Measurements from ENCODE around the gene DENND11. TPM values are rescaled to one million over a fixed set of nuclear protein-coding genes. Genes with fewer than 3 reads are reported as not detected.
"Not testable (repeated sequence)": the region's sequence is repeated elsewhere in the genome, so short reads cannot be mapped to it uniquely, and the experiment has no call there.

DENND11 gene
- total RNA-seq, 2 experiments from 2014 or later: 17.0 to 27.3 TPM

- not testable (repeated sequence) for ATAC-seq; H3K9me3 Mint-ChIP-seq (ENCODE audit: low read depth)
- CTCF ChIA-PET: interaction anchor here (1.2 kb wide), 1 partner anchor 49 kb away, joined by 4 read pairs; the partner anchor contains the start of gene SSBP1
Observed at GRCh38 chr7:141689072-141689825, 12.7 kb downstream of the DENND11 start.

GRCh38 chr7:141688043-141688442 is 13.9 kb downstream of the DENND11 start:
- DNase-seq: no peak
- Mint-ChIP-seq H3K36me3 (peaks cover 25% of the 10 kb centered on the region), H3K27me3 (no peaks in the 10 kb centered on the region), H3K27ac (no peak overlapping the region), H3K4me3 (no peak overlapping the region), H3K4me1 (peaks cover 21% of the 10 kb centered on the region), H3K9me3 (ENCODE audit: low read depth) (no peaks in the 10 kb centered on the region)
- no peak for ATAC-seq
- CTCF ChIA-PET: interaction anchor here (0.7 kb wide), 2 partner anchors 435 to 639 kb away, joined by 3 to 4 read pairs; no protein-coding TSS in a partner anchor

More at GRCh38 chr7:141689072-141689825, 12.7 kb downstream of the DENND11 start:
- H3K4me3 Mint-ChIP-seq, H3K27me3 Mint-ChIP-seq, H3K27ac Mint-ChIP-seq, DNase-seq: not testable (repeated sequence)
- Mint-ChIP-seq H3K36me3 (peaks cover 22% of the 10 kb centered on the region), H3K4me1 (peaks cover 21% of the 10 kb centered on the region)

DNA sequence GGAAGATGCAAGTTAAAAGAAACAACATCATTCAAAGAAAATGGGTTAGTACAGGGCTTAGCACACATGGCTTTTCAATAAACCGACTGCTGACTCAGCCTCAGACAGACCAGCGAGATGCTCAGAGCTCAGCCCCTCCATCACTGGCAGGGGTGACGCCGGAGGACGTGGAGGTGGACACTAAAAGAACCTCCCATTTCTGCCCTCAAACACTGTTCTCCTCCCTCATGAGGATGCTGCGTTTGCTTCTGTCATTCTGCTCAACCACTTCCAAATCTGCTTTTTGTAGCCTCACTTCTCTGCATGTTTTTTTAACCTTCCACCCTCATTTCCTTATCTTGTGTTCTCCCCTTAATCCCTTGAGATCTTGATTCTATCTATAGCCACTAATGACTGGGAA is 15.3 kb downstream of the DENND11 start:
- H3K4me3 Mint-ChIP-seq: no peak overlapping the region
- H3K9me3 Mint-ChIP-seq (ENCODE audit: low read depth): no peaks in the 10 kb centered on the region
- no peak for DNase-seq
- no peak overlapping the region for H3K27ac Mint-ChIP-seq
- H3K27me3 Mint-ChIP-seq: no peaks in the 10 kb centered on the region
- peaks cover 21% of the 10 kb centered on the region for H3K4me1 Mint-ChIP-seq
- ATAC-seq: no peak
- CTCF ChIA-PET: interaction anchor here (2.2 kb wide), 1 partner anchor 52 kb away, joined by 4 read pairs; the partner anchor contains the start of gene SSBP1
- H3K36me3 Mint-ChIP-seq: peaks cover 33% of the 10 kb centered on the region

DNA sequence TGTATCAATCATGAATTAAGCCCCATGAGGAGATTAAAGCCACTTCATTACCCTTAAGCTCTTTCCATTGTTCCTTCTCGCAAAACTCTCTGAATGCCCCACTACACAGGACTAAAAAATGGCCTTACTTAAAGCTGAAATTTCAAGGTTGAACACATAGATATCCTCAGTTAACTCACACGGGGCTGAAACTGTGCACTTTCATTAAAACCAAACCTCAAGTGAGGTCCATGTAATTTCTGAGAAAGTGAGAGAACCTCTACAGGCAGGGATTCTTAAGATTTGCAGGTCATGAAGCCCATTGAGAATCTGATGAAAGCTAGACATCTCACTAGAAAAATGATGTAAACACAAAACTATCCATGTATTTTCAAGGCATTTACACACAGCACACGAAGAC is 15.9 kb downstream of the DENND11 start:
- CTCF ChIA-PET: interaction anchor here (2.2 kb wide), 1 partner anchor 52 kb away, joined by 4 read pairs; the partner anchor contains the start of gene SSBP1
- Mint-ChIP-seq H3K27me3 (no peaks in the 10 kb centered on the region), H3K4me3 (no peak overlapping the region), H3K36me3 (peaks cover 39% of the 10 kb centered on the region), H3K4me1 (peaks cover 21% of the 10 kb centered on the region), H3K9me3 (ENCODE audit: low read depth) (no peaks in the 10 kb centered on the region), H3K27ac (peak overlapping the region; percentile 58)
- ATAC-seq: no peak
- DNase-seq: no peak

- Mint-ChIP-seq H3K9me3 (ENCODE audit: low read depth) (no peaks in the 10 kb centered on the region), H3K27me3 (no peaks in the 10 kb centered on the region), H3K4me1 (peaks cover 25% of the 10 kb centered on the region), H3K27ac (no peak overlapping the region), H3K4me3 (no peak overlapping the region), H3K36me3 (peaks cover 44% of the 10 kb centered on the region)
- CTCF ChIA-PET: interaction anchor here (2.2 kb wide), 1 partner anchor 53 kb away, joined by 4 read pairs; the partner anchor contains the start of gene SSBP1
- no peak for ATAC-seq
- DNase-seq: no peak
Observed at GRCh38 chr7:141685285-141686023, 16.5 kb downstream of the DENND11 start.

- peak; percentile 90 for ATAC-seq
- Mint-ChIP-seq H3K9me3 (ENCODE audit: low read depth) (no peaks in the 10 kb centered on the region), H3K4me1 (peaks cover 47% of the 10 kb centered on the region), H3K27ac (peak overlapping the region; percentile 47), H3K27me3 (no peaks in the 10 kb centered on the region), H3K36me3 (peaks cover 35% of the 10 kb centered on the region), H3K4me3 (peak overlapping the region; percentile 4)
- CTCF ChIA-PET: interaction anchor here (0.8 to 2.1 kb wide), 5 partner anchors 19 to 339 kb away, joined by 3 to 10 read pairs (median 4); partner anchors contain the start of genes DENND11 and SSBP1
- no peak for DNase-seq
Observed at GRCh38 chr7:141679014-141679413, 23.0 kb downstream of the DENND11 start.

DNA sequence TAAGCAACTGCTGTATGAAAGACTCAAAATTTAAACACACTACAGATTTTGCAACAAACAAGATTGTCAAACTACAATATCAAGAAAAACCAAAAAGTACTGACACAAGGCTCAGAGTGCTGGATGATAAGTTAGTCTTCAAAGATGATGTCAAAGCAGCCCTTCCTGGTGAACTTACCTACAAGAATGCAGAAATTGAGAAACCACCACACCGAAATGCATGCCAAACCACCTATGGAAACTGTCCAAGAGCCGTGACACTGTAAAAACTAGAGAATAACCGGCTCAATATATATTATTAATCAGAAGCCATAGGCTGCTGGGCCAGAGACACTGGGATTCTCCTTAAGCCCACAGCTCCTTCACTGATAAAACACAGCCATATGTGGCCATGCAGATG is 25.3 kb downstream of the DENND11 start:
- H3K4me1 Mint-ChIP-seq: peaks cover 47% of the 10 kb centered on the region
- H3K27ac Mint-ChIP-seq: peak overlapping the region; percentile 65
- CTCF ChIA-PET: interaction anchor here (1.0 to 1.5 kb wide), 2 partner anchors 22 to 61 kb away, joined by 4 to 5 read pairs; no protein-coding TSS in a partner anchor
- DNase-seq (no peak), ATAC-seq (no peak)
- no peak overlapping the region for H3K4me3 Mint-ChIP-seq
- peaks cover 6% of the 10 kb centered on the region for H3K9me3 Mint-ChIP-seq (ENCODE audit: low read depth)
- no peaks in the 10 kb centered on the region for H3K27me3 Mint-ChIP-seq
- peaks cover 39% of the 10 kb centered on the region for H3K36me3 Mint-ChIP-seq

DNA sequence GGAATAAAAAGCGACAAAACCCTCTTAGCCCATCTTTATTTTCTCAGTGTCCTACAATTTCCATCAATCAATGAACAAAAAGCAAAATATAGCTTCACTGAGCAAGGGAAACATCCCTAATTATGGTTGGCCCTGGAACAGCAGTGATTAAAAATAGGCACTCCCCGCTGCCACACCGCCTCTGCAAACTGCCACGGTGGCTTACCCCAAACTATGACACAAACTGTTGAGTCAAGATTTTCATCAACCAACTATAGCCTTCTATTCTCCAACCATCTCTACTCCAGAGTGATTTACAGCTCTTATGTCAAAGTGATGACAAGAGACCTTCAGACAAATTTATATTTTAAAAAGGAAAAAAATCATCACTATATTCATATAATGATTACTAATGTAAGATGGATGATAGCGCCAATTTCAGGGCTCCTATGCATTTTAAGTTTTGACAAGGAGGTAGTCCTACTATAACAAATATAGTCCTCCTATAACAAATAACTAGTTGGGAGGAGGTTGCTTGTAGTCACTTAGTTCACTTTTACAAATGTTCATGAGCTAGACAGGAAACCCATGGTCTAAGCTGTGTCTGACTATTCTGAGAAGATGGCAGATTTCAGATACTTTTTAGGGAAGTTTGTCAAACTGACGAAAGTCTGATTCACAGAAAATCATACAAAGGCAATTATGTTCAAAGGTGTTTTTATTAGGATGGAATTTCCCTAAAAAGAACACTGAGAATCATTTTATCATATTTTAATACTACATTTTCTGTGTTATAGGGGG is 26.3 kb downstream of the DENND11 start:
- ATAC-seq: peak; percentile 37
- DNase-seq: no peak
- Mint-ChIP-seq H3K4me3 (no peak overlapping the region), H3K4me1 (peaks cover 46% of the 10 kb centered on the region), H3K27ac (peak overlapping the region; percentile 70), H3K9me3 (ENCODE audit: low read depth) (peaks cover 6% of the 10 kb centered on the region), H3K36me3 (peaks cover 36% of the 10 kb centered on the region), H3K27me3 (no peaks in the 10 kb centered on the region)
- CTCF ChIA-PET: interaction anchor here (1.1 to 1.7 kb wide), 5 partner anchors 9 to 62 kb away, joined by 3 to 8 read pairs (median 3); partner anchors contain the start of gene SSBP1

DNA sequence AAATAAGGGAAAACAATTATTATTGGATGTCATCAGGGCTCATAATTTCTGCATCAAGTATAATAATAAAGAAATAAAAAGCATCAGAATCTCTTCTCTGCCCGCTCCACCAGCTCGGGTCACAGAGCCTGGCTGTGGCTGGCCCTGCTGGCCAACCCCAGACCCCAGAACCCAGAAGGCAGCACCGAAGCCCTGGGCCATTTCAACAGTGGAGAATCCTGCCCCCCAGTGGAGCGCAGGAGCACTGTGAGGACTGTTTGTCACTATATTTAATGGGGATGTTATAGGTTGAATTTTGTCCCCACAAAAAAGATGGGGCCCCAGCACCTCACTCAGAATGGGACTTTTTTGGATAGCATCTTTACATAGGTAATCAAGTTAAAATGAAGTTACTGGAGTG is 27.3 kb downstream of the DENND11 start:
- no peaks in the 10 kb centered on the region for H3K27me3 Mint-ChIP-seq
- H3K9me3 Mint-ChIP-seq (ENCODE audit: low read depth): peaks cover 6% of the 10 kb centered on the region
- H3K36me3 Mint-ChIP-seq: peaks cover 32% of the 10 kb centered on the region
- H3K27ac Mint-ChIP-seq: peak overlapping the region; percentile 70
- CTCF ChIA-PET: interaction anchor here (1.1 to 1.7 kb wide), 3 partner anchors 8 to 55 kb away, joined by 3 to 8 read pairs (median 3); no protein-coding TSS in a partner anchor
- no peak overlapping the region for H3K4me3 Mint-ChIP-seq
- no peak for DNase-seq
- H3K4me1 Mint-ChIP-seq: peaks cover 38% of the 10 kb centered on the region
- no peak for ATAC-seq

DNA sequence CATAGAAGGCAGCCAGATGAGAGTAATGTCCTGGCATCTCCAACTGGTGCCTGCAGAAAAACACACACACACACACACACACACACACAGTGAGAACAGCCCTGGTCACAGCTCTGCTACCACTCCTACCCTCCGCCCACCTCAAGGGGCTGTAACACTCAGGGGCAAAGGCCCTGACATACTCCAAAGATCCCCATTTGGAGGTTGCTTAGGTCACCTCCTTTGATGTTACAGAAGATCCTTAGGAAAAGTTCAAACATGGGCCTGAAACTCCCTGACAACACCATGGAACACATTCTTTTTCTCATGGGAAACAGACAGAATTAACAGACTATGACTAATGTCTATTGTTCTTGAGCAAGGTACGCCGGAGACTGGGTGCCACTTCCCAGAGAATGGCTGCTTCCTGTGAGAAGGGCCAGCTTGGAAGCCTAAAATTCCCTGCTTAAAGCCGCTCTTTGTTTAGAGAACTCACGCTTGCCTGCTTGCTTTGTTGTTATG is 27.7 kb downstream of the DENND11 start:
- H3K4me3 Mint-ChIP-seq: no peak overlapping the region
- CTCF ChIA-PET: no interaction called here
- no peak for ATAC-seq
- no peaks in the 10 kb centered on the region for H3K27me3 Mint-ChIP-seq
- peaks cover 6% of the 10 kb centered on the region for H3K9me3 Mint-ChIP-seq (ENCODE audit: low read depth)
- peaks cover 35% of the 10 kb centered on the region for H3K4me1 Mint-ChIP-seq
- no peak overlapping the region for H3K27ac Mint-ChIP-seq
- peaks cover 32% of the 10 kb centered on the region for H3K36me3 Mint-ChIP-seq
- no peak for DNase-seq

GRCh38 chr7:141673346-141673745 is 28.6 kb downstream of the DENND11 start:
- no peak overlapping the region for H3K27ac Mint-ChIP-seq
- H3K9me3 Mint-ChIP-seq (ENCODE audit: low read depth): peaks cover 6% of the 10 kb centered on the region
- ATAC-seq (no peak), DNase-seq (no peak)
- H3K4me3 Mint-ChIP-seq: no peak overlapping the region
- peaks cover 30% of the 10 kb centered on the region for H3K36me3 Mint-ChIP-seq
- peaks cover 27% of the 10 kb centered on the region for H3K4me1 Mint-ChIP-seq
- CTCF ChIA-PET: interaction anchor here (0.7 to 1.9 kb wide), 2 partner anchors 9 to 19 kb away, joined by 3 to 6 read pairs; no protein-coding TSS in a partner anchor
- no peaks in the 10 kb centered on the region for H3K27me3 Mint-ChIP-seq

DNA sequence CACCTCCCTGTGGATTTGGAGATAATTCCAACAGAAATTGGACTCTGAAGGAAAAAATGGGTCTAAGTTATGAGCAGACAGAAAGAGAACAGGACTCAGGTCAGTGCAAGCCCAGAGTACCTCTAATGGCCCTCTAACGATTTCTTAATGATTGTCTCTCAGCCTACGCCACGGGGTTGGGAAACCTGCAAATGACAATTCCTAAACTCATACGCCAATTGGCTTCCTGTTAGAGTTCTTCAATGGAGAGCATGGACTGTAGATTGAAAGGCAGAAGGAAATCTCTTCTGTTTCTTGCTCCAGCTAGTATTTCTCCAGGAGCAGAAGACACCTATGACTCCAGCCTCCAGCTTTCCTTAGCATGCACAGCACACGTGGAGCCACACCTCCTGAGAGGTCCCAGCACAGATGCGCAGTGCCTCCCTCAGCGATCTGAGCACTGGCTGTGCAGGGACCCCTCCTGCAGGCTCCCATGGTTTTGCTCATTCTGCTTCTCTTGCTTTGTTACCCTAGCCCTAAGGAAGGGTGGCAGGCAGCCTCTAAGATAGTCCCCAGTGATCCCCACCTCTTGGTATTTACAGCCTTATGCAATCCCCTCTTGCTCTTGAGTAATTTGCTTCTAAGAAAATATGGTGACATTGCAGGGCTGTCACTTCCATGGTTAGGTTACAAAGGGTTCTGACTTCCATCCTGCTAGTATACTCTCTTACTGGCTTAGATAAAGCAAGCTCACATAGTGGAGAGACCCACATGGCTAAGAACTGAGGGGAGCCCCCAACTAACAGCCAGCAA is 30.1 kb downstream of the DENND11 start:
- DNase-seq: no peak
- peaks cover 19% of the 10 kb centered on the region for H3K4me1 Mint-ChIP-seq
- no peak overlapping the region for H3K27ac Mint-ChIP-seq
- no peaks in the 10 kb centered on the region for H3K27me3 Mint-ChIP-seq
- no peak overlapping the region for H3K4me3 Mint-ChIP-seq
- ATAC-seq: no peak
- H3K36me3 Mint-ChIP-seq: peaks cover 27% of the 10 kb centered on the region
- CTCF ChIA-PET: interaction anchor here (0.9 to 1.9 kb wide), 2 partner anchors 17 to 66 kb away, joined by 3 to 6 read pairs; partner anchors contain the start of gene SSBP1
- peaks cover 6% of the 10 kb centered on the region for H3K9me3 Mint-ChIP-seq (ENCODE audit: low read depth)

All from activated CD8-positive, alpha-beta memory T cell treated with anti-CD3 and anti-CD28 coated beads, Interleukin-2, amount 10 ng/mL, durations not matched to agents 7 days and 5 days (primary cell).